HG03469 (cell line): ENCODE data around the gene EPN1.

ENCODE experiments used
- ATAC-seq: cut with Tn5 transposase; IDR thresholded peaks from one replicate; pipeline ENCODE4 v1.9.1; 2021; ENCODE audit warnings: mild to moderate bottlenecking, moderate library complexity, moderate number of reproducible peaks; ENCODE audit not compliant: unreplicated experiment

The EPN1 gene

GRCh38 chr19:55674841-55675660 lies at the start of gene EPN1:
TSS of gene EPN1 (plus strand) at chr19:55675226. CDS start at chr19:55678628, 3,402 bp downstream.
- peak; percentile 47 for ATAC-seq

DNA sequence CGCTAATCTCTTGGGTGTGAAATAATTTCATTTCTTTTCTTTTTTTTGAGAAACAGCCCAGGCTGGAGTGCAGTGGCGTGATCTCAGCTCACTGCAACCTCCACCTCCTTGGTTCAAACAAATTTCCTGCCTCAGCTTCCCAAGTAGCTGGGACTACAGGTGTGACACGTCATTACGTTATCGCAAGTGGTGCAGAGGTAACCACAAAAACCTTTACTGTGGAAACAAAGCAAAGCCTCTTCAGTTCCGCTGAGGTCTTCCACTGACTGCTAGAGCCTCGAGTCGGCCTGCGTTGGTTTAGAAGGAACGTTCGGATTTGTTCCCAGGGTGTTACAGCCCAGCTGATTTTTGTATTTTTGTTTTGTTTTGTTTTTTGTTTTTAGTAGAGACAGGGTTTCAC lies 48.7 kb upstream of the EPN1 start:
- no peak for ATAC-seq

GRCh38 chr19:55632463-55632834 lies 42.6 kb upstream of the EPN1 start:
- no peak for ATAC-seq

DNA sequence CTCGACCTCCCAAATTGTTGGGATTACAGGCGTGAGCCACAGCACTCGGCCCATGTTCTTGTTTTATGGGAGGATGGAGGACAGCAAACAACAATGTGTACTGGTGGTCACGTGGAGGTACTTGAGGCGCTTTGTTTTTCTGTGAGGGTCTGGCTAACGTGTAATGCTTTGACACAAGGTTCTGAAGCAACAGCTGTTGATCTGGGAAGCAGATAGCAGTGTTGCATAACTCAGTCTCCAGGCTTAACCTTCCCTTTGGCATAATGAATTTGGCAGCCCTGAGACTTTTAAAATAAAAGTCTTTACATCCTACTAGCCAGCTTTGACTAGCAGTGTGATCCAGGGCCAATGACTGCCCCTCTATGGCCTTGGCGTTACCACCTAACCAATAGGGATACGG lies 41.2 kb upstream of the EPN1 start:
- no peak for ATAC-seq

DNA sequence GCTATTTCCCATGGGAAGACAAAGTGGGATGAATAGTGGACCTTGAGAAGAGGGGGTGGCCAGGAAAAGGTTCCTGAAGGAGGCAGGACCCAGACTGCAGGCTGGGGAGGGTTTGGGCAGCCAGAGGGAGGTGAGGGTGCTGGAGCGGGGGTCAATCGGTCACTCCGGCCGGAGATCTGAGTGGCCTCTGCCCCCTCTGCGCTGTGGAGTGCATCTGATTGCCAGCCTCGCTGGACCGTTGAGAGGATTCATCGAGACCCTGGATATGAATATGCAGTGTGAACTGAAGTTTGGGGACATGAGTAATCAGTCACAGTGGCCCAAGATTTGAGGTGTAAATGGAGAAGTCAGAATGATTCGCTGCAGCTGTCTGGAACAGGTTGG lies 39.7 kb upstream of the EPN1 start:
- ATAC-seq = no peak

DNA sequence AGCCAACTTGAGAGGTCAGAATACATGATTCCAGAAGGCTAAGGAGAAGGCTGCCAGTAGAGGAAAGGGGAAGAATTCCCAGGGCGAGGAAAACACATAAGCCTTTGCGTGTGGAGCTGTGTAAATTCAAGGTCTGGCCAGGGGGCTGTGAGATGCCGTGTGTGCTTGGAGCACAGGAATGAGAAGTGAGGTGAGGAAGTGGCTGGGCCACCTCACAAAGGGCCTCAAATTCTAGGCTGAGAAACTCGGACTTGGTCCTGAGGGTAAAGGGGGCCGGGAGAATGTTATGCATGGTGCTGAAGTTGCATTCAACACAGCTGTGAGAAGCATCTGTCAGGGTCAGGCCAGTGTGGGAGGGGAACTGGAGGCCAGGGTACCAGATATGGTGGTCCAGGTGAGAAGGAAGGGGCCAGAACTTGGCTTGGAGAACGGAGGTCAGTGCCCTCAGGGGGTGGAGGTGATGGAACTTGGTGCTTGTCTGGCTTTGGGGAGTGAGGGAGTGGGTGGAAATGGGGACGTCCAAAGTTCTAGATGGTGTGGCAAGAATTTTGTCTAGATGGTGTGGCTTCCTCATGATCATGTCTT lies 39.1 kb upstream of the EPN1 start:
- ATAC-seq = no peak

DNA sequence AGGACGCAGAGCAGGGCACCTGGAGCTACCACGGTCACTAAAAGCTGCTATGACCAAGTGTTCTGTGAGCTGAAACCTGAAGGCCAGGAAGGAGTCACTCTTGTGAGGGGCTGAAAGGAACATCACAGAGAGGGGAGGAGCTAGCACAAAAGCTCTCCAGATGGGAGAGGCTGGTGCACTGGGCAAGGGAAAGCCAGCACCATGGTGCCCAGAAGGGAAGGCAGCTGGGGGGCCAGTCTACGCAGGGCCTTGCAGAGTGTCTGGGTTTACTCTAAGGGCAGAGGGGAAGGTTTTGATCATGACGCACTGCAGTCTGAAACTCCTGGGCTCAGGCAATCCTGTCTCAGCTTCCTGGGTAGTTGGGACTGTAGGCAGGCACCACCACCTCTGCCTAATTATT lies 38.3 kb upstream of the EPN1 start:
- no peak for ATAC-seq

DNA sequence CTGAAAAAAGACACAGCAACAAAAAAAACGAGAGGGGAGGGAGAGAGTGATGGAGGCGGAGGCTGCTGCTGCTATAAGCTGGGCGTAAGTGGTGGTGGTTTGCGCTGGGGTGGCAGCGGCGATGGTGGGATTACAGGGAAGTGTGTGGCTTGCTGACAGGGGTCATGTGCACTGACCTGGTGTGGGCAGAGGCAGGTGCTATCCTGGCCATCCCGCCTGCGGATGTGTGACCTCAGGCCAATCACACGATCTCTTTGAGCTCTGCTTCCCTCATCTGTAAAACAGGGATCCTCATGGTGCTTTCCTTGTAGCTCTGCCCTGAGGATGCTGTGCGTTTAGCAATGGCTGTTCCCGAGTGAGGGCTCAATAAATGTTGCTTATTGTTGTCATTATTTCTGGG lies 37.5 kb upstream of the EPN1 start:
- ATAC-seq = no peak

DNA sequence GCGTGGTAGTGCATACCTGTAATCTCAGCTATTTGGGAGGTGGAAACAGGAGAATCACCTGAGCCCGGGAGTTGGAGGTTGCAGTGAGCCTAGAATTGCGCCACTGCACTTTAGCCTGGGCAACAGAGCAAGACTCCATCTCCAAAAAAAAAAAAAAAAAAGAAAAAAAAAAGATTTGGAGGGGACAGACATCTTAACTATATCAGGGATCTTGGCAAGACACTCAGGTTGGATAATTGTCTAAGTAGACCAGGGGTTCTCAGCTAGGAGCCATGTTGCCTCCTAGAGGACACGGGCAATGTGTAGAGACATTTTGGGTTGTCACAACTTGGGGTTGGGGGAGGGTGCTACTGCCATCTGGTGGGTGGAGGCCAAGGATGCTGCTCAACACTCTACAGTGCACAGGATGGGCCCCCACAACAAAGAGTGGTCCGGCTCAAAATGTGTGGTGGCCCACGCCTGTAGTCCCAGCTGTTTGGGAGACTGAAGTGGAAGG lies 36.1 kb upstream of the EPN1 start:
- ATAC-seq = no peak

DNA sequence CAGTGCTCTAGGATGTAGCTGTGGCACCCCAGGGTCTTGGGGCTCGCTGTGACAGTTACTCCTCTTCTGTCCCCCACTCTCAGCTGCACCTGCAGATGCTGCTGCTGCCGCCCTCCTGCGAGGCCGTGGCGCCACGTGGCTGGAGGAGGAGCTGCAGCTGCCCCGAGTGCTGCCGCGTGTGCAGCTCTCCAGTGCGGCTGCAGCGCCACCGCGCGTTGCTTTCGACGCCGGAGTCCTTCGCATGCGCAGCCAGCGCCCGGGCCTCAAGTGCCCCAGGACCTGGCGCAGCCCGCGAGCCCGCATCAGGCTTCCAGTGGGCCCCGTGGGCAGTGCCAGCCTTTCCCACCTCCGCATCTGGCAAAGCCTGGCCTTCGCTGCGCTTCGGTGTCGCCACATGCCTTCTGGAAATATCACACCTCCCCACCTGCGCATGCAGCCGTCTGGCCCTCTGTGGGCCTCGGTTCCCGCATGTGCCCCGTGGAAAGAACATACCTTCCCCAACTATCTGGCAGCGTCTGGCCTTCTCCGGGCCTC lies 34.9 kb upstream of the EPN1 start:
- ATAC-seq = no peak

GRCh38 chr19:55640577-55641425 lies 34.2 kb upstream of the EPN1 start, which contains the start of gene ZNF580:
TSS of gene ZNF580 (plus strand) at chr19:55641002. CDS start at chr19:55642509, 1,507 bp downstream.
- ATAC-seq = no peak

GRCh38 chr19:55641426-55642152 lies 33.4 kb upstream of the EPN1 start:
- no peak for ATAC-seq

DNA sequence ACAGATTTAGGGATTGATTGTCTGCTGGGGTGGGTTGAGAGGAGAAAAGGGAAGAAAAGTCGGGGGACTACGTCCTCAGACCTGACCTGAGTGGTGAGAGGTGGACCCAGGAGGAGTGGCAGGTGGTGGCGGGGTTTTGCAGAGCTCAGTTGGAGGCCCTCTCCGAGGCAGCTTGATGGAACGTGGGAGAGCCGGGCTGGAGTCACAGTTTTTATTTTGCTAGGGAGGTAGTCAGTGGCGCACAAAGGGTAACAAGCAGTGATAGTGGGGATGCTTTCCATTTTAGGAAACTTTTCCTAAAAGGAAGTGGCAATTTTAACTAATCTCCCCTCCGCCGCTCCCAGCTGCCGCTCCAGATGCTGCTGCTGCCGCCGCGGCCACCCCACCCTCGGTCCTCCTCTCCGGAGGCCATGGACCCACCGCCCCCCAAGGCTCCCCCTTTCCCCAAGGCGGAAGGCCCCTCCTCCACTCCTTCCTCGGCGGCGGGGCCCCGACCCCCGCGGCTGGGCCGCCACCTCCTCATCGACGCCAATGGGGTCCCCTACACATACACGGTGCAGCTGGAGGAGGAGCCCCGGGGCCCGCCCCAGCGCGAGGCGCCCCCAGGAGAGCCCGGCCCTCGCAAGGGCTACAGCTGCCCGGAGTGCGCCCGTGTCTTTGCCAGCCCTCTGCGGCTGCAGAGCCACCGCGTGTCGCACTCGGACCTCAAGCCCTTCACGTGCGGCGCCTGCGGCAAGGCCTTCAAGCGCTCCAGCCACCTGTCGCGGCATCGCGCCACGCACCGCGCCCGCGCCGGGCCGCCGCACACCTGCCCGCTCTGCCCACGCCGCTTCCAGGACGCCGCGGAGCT lies 32.6 kb upstream of the EPN1 start:
- ATAC-seq = no peak

GRCh38 chr19:55643003-55643886 lies 31.8 kb upstream of the EPN1 start, which contains the start of gene ZNF581:
TSS of gene ZNF581 (plus strand) at chr19:55643649. CDS start at chr19:55644572, 923 bp downstream.
- no peak for ATAC-seq

DNA sequence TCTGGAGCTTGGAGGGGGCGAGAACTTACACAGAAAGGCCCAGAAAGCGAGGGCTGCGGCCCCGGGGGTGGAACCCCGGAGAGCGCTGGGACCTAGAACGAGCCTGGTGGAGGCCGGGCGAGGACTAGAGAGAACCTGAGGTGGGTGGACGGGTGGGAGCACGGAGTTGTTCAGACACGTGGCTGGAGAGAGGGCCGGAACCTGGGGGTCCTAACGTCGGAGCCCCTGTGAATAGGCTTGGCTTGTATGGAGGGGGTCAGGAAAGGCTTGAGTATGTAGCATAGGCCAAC lies 31.2 kb upstream of the EPN1 start:
- no peak for ATAC-seq

GRCh38 chr19:55644191-55644833 lies 30.7 kb upstream of the EPN1 start:
- ATAC-seq = no peak

DNA sequence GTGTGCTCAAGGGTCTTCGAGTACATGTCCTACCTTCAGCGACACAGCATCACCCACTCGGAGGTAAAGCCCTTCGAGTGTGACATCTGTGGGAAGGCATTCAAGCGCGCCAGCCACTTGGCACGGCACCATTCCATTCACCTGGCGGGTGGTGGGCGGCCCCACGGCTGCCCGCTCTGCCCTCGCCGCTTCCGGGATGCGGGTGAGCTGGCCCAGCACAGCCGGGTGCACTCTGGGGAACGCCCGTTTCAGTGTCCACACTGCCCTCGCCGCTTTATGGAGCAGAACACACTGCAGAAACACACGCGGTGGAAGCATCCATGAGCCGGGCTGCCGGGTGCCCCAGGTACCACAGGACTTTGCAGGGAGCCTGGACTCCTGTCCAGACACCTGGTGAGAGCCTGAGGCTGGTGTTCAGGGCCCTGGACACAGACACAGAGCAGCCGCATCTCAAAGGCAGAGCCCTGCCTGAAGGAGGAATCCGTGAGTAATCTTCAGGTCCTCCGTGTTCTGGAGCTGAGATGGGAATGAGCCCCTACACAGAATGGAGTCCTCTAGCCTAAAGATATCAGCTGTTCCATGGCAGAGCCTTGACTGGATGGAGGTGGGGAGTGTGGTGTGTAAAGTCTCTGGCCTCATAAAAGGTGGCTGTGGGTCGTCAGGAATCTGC lies 30.0 kb upstream of the EPN1 start:
- no peak for ATAC-seq

- ATAC-seq = no peak
Observed at GRCh38 chr19:55645512-55645881, 29.5 kb upstream of the EPN1 start.
